HG03469 (cell line): ENCODE data around the gene PLCL2.

Source experiments
- ATAC-seq: cut with Tn5 transposase; IDR thresholded peaks from one replicate; pipeline ENCODE4 v1.9.1; 2021; ENCODE audit warnings: mild to moderate bottlenecking, moderate library complexity, moderate number of reproducible peaks; ENCODE audit not compliant: unreplicated experiment

The PLCL2 gene

DNA sequence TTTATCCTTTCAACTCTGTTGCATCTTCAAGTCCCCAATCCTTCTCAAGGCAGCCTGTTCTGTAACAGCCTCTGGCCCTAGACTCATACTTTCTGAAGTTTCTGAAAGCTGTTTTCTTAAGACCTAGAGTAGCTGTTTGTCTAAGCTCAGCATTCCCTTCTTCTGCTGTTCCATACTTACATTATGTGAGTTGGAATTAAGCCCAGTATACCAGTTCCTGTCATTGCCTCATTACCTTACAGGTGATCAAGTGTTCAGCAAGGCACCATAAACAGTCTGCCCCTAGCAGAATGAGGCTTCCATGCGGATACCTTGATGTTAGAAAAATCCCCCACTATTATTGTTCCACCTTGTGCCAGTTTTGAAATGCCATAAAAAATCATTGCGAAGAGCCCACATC is 180.6 kb downstream of the PLCL2 start:
- no peak for ATAC-seq

DNA sequence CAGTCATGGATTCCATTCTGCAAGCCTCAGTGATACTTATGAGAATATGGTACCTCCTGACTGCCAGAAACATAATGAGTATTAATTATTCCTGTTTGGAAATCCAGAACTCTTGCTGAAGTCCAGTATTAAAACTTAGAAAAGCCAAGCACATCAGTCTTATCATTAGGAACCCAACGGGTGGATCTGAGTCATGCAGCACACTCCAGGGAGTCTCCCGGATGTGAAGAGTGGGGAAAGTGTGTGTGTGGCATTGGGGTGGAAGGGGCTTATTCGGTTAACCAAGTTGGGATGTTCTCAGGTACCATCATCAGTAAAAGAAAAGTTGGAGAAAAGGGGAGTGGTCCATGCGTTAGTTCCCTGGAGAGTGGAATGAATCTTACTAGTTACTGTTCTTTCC is 181.1 kb downstream of the PLCL2 start:
- no peak for ATAC-seq

DNA sequence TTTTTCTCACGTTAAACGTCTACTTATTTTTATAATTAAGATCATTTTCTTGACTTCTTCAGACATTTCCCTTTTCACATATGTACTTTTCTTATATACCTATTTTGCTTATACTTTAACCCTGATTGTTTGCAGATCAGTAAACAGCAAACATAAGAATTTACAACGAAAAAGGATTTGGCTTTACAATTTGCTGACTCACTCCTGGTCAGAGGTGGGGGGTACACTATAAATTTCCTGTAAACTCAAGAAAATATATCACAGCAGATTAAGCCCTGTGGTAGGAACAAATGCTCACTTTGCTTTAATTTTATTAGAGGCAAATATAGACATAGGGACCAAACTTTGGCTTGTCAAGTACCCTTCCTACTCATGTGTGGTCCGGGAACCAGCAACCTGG is 185.0 kb downstream of the PLCL2 start:
- no peak for ATAC-seq

DNA sequence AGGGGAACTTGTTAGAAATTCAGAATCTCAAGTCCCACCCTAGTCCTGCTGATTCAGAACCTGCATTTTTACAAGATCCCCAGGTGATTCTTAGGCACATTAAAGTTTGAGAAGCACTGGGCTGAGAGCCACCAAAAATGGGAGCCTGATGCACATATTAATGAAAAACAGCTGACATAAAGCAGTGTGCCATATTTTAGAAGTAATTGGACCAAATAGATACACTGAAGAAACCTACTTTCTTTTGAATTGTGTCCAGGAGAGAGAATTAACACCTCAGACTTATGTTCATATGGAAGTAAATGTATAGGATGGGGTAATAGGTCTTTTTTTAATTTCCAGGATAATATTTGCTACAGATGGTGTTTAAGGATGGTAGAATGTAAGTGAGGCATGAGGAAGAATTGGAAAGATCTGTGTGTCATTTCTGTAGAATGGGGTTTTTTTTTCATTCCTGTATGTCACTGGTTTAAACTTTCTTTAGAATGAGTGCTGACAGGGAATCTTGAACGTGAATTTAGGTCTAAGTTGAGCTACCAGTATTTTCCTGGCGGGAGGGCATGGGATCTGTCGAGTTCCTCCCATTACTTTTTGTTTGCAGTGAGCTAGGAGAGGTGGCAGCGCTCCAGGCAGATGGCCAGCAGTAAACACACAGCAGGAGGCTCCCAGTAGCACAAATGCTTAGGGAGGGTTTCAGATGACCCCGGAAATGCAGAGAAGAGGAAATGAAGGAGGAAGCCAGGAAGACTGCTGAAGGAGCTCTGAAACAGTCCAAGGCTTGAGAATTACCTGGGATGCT is 185.6 kb downstream of the PLCL2 start:
- no peak for ATAC-seq

DNA sequence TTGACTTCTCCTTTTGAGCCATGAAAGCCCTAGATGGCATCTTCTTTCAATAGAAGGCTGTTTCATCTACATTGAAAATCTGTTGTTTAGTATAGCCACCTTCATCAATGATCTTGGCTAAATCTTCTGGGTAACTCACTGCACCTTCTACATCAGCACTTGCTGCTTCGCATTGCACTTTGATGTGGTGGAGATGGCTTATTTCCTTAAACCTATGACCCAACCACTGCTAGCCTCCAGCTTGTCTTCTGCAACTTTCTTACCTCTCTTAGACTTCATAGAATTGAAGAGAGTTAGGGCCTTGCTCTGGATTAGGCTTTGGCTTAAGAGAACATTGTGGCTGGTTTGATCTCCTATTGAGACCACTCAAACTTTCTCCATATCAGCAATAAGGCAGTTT is 189.8 kb downstream of the PLCL2 start:
- no peak for ATAC-seq

DNA sequence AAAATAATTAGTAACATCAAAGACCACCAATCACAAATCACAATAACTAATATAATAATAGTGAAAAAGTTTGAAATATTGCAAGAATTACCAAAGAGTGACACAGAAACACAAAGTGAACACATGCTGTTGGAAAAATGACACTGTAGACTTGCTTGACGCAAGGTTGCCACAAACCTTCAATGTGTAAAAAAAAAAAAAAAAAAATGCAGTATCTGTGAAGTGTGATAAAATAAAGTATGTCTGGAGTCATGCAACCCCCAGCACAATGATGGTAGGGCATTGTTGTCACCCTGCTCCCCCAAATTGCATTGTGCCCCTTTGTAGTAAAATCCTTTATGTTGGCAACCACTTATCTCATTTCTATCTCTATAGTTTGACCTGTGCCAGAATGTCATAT is 190.6 kb downstream of the PLCL2 start:
- ATAC-seq: no peak

DNA sequence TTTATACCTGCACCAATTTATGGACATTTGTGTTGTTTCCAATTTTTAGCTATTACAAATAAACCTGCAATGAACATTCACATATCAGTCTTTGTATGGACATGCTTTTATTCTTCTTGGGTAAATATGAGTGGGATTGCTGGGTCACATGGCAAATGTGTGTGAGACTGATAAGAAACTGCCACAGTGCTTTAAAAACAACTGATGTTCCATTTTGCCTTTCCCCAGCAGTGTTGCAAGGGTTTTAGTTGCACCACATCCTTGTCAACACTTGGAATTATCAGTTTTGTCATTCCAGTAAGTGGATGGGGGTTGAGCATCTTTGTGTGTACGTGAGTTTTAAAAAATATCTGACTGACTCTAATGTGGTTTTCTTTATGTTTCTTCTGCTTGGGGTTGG is 191.2 kb downstream of the PLCL2 start:
- ATAC-seq: no peak

DNA sequence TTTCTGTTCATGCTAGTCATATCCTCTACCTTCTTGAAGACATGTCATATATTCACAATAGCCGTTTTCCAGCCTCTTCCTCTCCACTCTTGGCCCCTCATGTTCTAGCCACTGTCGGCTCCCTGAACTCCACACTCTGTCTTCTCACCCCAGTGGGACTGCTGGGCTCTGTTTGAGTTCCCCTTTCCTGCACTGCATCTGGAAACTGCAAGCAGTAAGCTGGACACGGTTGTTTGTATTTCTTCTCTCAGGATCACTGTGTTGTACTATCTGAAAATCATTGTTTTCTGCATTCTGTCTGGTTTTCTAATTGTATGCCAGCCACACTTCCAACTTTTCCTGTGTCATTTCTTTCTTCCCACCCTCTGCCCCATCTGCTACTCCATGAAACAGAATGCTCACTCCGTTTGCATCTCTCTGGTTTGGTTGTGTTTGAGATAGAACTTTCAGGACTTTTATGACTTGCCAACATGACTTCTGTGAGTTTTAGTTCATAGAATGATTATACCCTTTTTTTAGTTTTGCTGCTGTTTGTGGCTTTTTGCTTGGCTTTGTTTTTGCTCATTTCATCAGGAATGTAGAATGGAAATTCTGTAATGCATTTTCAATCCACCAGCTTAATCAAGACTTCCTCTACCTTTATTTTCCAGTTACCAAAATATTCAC is 192.3 kb downstream of the PLCL2 start:
- no peak for ATAC-seq

DNA sequence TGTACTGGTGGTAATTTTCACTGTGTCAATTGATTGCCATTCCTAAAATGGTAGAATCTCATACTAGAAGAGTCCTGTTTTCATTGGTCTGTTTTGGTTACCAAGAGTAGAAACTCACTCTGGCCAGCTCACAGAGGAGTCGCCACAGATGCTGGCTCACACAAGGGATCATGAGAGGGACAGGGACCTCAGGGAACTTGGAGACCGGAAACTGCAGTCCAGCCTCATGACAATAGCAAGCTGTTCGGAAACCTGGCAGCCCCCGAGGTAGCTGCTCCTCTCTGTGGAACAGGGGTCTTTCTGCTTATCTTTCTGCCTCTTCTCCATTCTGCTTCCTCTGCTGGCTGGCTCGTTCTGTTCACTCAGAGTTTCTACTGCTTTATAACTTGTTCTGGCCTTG is 192.9 kb downstream of the PLCL2 start:
- ATAC-seq: no peak

DNA sequence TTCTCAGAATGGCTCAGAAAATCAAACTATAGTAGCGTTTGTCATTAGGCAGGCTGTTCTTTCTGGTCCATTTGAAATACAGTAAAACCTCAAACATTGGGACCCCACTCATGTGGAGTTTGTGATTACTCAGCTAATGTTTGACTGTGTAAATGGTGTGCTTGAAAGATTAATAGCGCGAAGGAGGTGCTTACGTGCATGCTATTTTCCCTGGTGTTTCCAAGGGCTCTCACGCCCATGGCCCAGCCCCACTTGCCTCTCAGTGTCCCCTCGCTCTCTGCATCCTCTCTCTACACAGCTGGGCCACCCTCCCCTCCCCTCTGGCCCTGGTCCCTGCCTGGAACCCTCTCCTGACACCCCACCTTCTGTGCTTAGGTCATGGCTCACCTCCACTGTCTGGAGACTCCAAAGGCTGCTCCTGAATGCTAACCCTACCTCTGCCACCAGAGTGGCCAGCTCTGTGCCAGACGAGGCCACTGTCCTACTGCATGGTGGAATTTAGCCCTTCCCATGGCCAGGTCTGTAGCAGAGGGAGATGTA is 194.2 kb downstream of the PLCL2 start:
- ATAC-seq: no peak

DNA sequence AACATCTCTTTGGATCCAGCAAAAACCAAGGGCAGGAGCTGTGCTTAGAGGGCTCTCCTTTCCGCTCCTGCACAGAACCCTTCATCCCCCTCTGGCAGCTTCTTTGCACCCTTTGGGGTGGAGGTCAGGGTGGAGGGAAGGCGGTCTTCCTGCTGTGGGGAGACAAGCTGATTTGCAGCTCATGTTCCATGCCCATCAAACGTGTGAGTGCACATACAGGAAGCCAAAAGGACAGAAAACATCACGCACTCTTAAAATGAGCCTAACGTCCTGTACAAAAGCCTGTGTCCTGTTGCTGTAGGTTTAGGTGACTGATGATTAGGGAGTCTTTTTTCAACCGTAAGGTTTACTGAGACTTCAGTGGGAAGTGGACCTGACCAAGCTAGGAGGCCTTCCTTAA is 195.2 kb downstream of the PLCL2 start:
- ATAC-seq: no peak

DNA sequence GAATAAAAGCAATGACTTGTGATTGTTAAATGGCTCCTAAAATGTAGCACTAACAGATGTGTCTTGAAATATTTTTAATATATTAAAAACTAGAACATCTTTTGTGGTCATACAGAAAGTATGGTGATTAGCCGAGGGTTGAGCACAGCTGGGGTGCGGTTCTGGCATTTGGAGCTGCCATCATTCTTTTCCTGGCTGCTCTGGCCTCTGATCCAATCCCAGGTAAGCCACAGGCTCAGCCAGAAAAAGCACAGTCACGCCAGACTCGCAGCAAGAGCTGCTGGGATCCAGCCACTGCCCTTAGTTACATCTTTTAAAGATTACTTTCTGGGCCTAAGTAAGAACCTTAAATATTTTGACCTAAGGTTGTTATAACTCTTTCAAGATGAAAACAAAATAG is 196.8 kb downstream of the PLCL2 start:
- ATAC-seq: no peak

DNA sequence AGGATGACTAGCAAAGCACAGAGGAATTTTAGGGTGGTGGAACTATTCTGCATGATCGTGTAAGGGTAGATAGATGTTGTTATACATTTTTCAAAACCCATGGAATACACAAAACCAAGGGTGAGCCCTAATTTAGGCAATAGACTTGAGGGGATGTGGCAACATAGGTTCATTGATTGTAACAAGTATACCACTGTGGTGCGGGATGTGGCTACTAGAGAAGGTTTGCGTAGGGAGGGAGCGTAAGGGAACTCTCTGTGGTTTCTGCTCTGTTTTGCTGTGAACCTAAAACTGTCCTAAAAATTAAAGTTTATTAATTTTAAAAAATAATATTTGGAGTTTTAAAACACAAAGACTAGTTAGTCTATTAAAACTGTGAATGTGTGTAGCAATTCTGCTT is 202.8 kb downstream of the PLCL2 start:
- ATAC-seq: no peak

DNA sequence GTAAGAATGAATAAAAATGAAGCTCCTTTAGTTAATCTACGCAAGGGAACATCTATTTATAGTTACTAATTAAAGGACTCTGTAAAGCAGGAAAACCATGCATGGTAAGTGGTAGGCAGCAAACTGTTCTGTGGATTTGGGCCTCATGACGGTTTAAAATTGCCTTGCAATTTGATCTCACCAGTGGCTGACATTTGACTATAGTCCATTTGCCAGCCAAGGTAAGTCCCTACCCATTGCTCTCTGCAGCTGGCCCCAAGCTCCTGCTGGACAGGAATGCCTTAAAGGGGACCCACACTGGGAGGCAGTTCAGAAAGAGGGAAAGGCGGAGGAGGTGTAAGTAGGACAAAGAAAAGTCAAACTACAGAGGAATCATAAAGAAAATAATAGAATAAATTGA is 203.3 kb downstream of the PLCL2 start:
- ATAC-seq: no peak

DNA sequence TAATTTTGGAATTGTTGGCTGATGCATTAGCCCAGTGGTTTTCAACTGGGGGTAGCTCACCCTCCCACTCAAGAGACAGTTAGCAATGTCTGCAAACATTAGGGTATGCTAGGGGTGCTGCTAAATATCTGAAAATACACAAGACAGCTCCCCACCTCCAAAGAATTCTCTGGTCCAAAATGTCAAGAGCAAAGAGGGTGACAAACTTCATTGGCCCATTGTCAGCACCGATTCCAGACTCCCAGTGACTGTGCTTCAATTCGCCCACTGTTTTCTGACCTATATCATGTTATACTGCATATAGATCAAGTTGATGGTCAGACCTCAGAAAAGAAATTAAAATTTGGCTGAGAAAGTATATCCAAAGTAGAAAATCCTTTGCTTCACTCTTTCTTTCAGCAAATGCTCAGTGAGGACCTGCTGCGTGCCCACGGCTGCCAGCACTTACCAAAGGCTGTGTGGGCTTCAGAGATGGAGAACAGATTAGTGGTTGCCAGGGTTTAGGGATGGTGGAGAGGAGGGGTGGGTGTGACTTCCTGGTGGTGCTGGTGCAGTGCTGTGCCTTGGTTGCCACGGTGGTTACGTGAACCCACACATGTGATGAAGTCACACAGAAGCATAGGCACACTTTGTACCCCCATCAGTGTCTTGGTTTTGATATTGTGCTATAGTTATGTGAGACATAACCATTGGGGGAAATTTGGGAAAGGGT is 204.0 kb downstream of the PLCL2 start:
- no peak for ATAC-seq

DNA sequence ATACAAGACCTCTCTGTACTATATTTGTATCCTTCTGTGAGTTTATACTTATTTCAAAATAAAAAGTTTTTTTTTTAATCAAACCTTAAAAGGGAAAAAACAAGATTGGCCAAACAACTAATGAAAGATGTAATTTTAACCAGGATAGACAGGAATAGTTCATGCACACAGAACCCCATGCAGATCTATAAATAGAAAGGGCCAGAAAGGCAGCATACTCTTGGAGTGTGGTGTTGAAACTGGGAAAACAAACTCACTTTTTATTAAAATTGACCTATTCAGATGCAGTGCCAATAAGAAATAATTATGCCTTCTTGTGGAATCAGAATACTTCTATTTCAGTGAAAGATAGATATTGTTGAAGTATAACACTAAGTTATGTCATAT is 204.6 kb downstream of the PLCL2 start:
- no peak for ATAC-seq

DNA sequence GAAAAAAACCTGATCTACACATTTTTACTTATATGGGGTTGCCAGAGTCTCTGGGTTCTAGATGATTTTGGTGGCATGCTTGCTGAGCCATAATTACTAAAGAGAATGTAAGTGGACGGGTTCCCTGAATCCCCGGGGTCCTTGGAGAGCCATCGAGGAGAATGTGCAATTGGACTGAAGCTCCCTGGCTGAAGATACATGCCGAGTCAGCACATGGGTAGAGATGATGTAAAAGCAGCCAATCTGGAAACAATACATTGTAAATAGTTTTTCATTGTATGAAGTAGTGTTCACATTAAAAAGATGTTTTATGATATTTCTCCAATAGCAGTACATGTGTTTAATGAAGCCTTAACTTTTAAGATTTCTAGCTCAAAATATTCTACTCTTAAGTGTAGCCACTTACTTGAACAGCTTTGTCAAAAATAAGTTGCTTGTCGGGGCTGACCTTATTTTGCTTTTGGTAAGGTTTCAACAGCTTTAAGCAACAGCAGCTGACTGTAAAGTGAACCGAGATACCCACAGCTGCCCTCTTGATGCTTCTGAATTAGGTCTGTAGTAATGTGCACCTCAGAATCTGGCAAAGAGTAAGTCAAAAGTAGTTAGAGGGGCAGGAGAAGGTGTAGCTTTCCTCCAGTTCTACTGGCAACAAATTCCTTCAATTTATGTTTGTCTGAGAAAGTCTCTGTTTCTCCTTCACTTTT is 205.7 kb downstream of the PLCL2 start:
- ATAC-seq: no peak

DNA sequence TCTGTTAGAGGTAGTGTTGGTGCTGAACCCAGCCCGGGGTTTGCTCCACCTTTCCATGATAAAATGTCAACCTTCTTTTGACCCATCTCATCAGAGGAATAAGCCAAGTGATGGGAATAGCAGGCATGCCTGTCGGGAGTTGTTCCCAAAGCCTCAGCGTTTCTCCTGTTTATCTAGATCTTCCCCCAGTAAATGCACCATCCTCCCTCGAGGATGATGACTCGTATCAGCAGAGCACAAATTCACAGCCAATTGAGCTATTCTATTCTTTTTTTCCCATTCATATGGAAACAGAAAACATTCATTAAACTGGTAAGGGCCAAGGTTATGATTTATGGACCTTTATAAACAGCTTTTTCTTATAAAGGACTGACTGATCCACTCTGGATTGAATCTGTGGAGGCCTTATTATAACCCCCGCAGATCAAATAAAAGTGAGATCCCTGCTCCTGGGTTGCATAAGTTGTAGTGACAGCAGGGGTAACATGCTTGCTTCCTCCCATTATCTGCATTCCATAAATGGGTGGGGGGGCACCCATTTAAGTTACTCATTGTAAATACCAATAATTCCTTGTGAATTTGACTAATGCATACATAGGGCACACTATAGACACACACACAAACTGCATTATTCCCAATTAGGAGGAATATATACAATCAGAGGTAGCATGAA is 207.3 kb downstream of the PLCL2 start:
- ATAC-seq: no peak

DNA sequence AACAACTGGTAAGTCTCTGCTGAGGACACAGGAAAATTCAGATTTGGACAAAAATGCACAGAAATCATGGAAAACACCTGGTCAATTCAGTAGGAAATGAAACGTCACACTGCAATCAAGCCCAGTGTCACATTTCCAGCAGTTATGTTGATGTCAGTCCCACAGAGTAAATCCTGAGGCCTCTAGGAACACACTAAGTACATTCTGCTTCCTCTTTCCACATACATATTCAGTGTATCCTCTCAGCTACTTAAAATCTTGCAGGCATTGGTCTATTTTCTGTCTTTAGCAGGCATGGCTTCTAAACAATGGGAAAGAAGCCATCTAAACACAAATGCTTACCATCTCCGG is 207.8 kb downstream of the PLCL2 start:
- no peak for ATAC-seq

DNA sequence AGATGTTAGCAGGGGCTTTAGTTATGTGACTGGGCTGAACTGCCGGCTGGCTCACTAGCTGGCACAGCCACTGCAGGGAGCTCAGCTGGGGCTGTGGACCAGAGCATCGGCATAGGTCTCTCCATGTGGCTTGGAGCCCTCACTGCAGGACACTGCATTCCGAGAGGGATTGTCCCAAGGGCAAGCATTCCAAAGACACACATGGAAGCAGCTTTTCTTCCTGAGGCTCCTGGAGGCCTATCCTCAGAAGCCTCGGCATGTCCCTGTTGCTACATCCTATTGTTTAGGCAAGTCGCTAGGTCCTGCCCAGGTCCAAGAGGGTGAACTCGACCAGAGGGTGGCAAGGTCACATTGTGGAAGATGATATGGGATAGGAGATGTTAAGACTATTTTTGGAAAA is 209.8 kb downstream of the PLCL2 start:
- ATAC-seq: no peak

DNA sequence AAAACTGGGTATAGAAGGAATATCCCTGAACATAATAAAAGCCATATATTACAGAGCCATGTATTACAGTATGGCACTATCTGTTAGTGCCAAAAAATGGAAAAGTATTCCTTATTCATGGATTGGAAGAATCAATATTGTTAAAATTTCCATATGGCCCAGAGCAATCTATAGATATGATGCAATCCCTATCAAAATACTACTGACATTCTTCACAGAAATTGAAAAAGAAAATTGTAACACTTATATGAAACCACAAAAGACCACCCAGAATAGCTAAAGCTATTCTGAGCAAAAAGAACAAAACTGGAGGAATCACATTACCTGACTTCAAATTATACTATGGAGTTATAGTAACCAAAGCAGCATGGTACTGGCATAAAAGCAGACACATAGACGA is 218.8 kb downstream of the PLCL2 start:
- no peak for ATAC-seq
